ENCODE data around the gene PIK3AP1. TPM values are rescaled to one million over a fixed set of nuclear protein-coding genes. Genes with fewer than 3 reads are reported as not detected.

Gene PIK3AP1
- total RNA-seq, 1 experiment from 2014 or later: 1.7 TPM

DNA sequence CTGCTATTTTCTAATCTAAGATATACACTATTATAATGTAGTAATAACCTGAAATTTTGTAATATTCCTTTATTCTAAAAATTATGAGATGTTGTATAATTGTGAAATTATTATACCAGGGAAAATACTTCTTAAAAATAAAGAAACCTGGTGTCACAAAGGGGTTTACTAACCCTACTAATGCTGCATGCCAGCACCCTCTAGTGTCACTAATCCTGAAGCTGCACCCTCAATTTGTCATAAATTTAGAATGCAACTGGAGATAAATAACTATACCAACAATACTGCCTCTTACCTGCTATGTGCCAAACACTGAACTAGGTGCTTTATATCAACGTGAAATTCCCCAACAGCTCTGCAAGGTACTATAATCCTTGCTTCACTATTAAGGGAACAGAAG lies 164.3 kb downstream of the PIK3AP1 start:
- no peak overlapping the region for H2BK12ac ChIP-seq (ENCODE audit: insufficient read length, low read depth, low read length)
- no peak overlapping the region for H4K91ac ChIP-seq (ENCODE audit: insufficient read length, low read depth, low read length)
- H3K27me3 ChIP-seq (ENCODE audit: insufficient read depth, low read length): no peaks in the 10 kb centered on the region
- H3K23ac ChIP-seq (ENCODE audit: insufficient read length, low read depth, low read length): no peak overlapping the region
- no peak overlapping the region for H2AFZ ChIP-seq (ENCODE audit: low read length)
- Mint-ChIP-seq H3K4me3 (no peak overlapping the region), H3K4me1 (no peaks in the 10 kb centered on the region), H3K27me3 (ENCODE audit: low read depth) (no peaks in the 10 kb centered on the region), H3K27ac (no peak overlapping the region), H3K36me3 (ENCODE audit: insufficient read depth in 1 of 3, low read depth in 3 of 3) (peaks cover 6 to 35% (median 32%) of the 10 kb centered on the region in 3 experiments; a peak in 6 of 7 replicates), H3K9me3 (no peaks in the 10 kb centered on the region)
- H3K23me2 ChIP-seq (ENCODE audit: insufficient read length, low read depth, low read length, poor library complexity, severe bottlenecking): no peaks in the 10 kb centered on the region
- no peak overlapping the region for H2AK5ac ChIP-seq (ENCODE audit: insufficient read length, low read length)
- H4K8ac ChIP-seq (replicated peaks; ENCODE audit: insufficient read length, low read depth, low read length): no peak overlapping the region
- H3K18ac ChIP-seq (ENCODE audit: insufficient read length, low read depth, low read length): no peak overlapping the region
- no peak overlapping the region for H4K5ac ChIP-seq (ENCODE audit: insufficient read length, low read depth, low read length)
- H3K27ac ChIP-seq (ENCODE audit: insufficient read length, low read depth, low read length): no peak overlapping the region
- no peaks in the 10 kb centered on the region for H3K4me1 ChIP-seq (ENCODE audit: insufficient read depth, low read length)
- H4K20me1 ChIP-seq (ENCODE audit: control insufficient read depth, insufficient read depth, insufficient read length): no peaks in the 10 kb centered on the region
- H2BK120ac ChIP-seq (ENCODE audit: low read depth, low read length, poor library complexity, severe bottlenecking): no peak overlapping the region
- H3K9me3 ChIP-seq (ENCODE audit: control insufficient read depth, low read depth, low read length): no peaks in the 10 kb centered on the region
- H3K9ac ChIP-seq (ENCODE audit: extremely low read depth, insufficient read length, low read length): no peak overlapping the region
- H2BK20ac ChIP-seq (ENCODE audit: low read depth, low read length, poor library complexity, severe bottlenecking): no peak overlapping the region
- no peak overlapping the region for H3T11ph ChIP-seq (ENCODE audit: low read length)
- TF ChIP-seq CTCF (conservative IDR thresholded peaks at IDR 0.05): peak; percentile 72
- no peak for DNase-seq
- no CpG with 5 or more reads among the region's 1 CpG for WGBS (ENCODE audit: extremely low coverage, insufficient read length, low lambda C conversion rate)
- H3K79me1 ChIP-seq (ENCODE audit: insufficient read depth, low read depth, low read length, poor library complexity, severe bottlenecking): no peaks in the 10 kb centered on the region
- no peak overlapping the region for H2BK15ac ChIP-seq (ENCODE audit: low read depth, low read length)
- H3K4ac ChIP-seq (ENCODE audit: low read depth, low read length): no peak overlapping the region
- no peak overlapping the region for H3K14ac ChIP-seq (ENCODE audit: insufficient read depth, low read length)
- no peak overlapping the region for H3K4me2 ChIP-seq (ENCODE audit: insufficient read depth, insufficient read length, low read length)
- no peaks in the 10 kb centered on the region for H3K79me2 ChIP-seq (ENCODE audit: insufficient read depth, low read length)
- H3K56ac ChIP-seq (ENCODE audit: insufficient read length, low read depth, low read length): no peak overlapping the region
- no peak overlapping the region for H2BK5ac ChIP-seq (ENCODE audit: insufficient read length, low read length)

Measured in H9 (cell line).